ENCODE results near the gene CLCN6.
A peak's percentile ranks its signal among the peaks of the same experiment; 100 is the strongest.

CLCN6 gene

DNA sequence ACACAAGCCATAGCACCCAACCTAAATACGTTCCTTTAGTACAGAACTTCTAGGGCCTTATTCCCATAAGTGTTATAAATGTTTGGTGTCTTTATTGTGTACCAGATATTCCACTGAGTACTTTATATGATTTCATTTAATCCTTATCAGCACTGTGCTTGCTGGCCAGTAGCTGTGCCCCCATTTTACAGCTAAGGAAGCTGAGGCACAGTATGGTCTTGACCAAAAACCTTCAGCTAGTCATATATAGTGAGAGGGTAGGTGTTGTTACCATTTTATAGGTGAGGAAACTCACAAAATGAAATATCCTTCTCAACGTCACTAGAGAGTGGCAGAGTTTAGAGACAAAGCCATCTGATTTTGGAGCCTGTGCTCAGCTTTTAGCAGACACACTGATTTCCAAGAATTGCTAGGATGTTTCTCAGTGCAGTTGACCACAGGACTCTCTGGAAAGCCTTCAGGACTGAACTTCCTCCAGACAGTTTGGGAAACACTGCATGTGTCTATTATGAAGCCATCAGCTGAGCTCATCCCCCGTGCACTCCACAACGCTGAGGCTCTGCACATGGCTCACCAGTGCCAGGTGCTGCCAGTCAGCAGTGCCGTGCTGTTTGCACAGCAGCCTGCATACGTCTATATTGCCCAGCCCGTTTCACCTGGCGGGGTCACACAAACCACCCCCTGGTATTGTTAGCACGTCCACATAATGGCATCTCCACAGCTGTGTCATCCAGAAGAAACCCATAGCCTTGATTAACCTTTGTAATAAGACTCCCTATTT, 26.1 kb downstream of the CLCN6 start:
- DNase-seq (ENCODE audit: low read depth in 2 of 2): no peak

- no peak for DNase-seq (ENCODE audit: low read depth in 2 of 2)
Observed at GRCh38 chr1:11833497-11833896, 27.5 kb downstream of the CLCN6 start.

- DNase-seq (ENCODE audit: low read depth in 2 of 2): no peak
Observed at GRCh38 chr1:11833900-11834299, 27.9 kb downstream of the CLCN6 start.

GRCh38 chr1:11835441-11836225, 29.6 kb downstream of the CLCN6 start:
- DNase-seq (ENCODE audit: low read depth in 2 of 2): no peak

DNA sequence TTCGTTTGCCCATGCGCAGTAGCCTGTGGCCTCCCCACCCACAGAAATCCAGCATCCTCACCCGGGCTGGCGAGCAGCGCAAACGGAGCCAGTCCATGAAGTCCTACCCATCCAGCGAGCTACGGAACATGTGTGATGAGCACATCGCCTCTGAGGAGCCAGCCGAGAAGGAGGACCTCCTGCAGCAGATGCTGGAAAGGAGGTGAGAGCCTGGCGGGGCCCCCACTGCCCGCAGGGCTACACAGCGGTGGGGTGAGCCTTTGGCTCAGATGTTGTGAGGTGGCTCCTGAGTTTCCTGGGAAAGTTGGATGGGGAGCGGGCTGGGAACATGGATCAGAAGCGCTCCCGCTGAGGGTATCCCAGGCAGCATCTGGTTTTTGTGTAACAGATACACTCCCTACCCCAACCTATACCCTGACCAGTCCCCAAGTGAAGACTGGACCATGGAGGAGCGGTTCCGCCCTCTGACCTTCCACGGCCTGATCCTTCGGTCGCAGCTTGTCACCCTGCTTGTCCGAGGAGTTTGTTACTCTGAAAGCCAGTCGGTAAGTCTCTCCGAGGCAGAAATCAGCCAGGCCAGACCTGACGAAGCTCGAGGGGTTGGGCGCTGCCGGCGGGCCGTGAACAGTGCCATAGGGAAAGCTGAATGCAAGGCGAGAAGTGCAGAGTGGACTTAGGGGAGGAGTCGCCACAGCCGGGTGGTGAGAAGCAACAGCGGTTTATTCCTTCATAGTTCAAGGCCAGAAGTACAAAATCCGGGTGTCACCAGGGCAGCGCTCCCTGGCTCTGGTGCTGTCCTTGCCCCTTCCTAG, 31.2 kb downstream of the CLCN6 start:
- no peak for DNase-seq (ENCODE audit: low read depth in 2 of 2)

GRCh38 chr1:11837767-11838348, 31.9 kb downstream of the CLCN6 start:
- no peak for DNase-seq (ENCODE audit: low read depth in 2 of 2)

- DNase-seq (ENCODE audit: low read depth in 2 of 2): peak; percentile 52 to 65
Observed at GRCh38 chr1:11838349-11839272, 32.6 kb downstream of the CLCN6 start.

- DNase-seq (ENCODE audit: low read depth in 2 of 2): no peak
Observed at GRCh38 chr1:11839727-11840705, 34.0 kb downstream of the CLCN6 start.

- DNase-seq (ENCODE audit: low read depth in 2 of 2): no peak
Observed at GRCh38 chr1:11841245-11842153, 35.5 kb downstream of the CLCN6 start.

DNA sequence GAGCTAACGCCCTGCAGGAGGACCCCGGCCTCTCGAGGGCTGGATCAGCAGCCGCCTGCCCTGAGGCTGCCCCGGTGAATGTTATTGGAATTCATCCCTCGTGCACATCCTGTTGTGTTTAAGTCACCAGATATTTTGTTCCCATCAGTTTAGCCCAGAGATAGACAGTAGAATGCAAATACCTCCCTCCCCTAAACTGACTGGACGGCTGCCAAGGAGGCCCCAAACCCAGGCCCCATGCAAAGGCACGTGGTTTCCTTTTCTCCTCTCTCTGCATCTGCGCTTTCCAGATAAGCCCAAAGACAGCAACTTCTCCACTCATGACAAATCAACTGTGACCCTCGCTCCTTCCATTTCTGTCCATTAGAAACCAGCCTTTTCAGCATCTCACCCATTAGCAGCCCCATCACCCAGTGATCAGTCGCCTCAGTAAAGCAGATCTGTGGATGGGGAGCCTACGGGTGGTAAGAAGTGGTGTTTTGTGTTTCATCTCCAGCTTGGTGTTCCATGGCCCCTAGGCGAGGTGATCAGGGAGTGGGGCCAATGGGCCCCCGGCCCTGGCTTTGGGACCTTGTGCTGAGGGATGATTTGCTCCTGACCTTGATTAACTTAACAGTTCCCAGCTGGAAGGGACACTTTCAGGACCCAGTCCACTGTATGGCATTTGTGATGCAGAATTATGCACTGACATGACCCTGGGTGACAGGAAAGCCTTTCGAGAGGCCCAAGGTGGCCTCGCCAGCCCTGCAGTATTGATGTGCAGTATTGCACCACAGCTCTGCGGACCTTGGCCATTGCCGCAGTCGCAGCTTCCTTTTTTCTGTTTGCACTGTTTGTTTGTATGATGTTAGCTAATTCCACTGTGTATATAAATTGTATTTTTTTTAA, 36.4 kb downstream of the CLCN6 start:
- DNase-seq (ENCODE audit: low read depth in 2 of 2): no peak

GRCh38 chr1:11845641-11846335, 39.8 kb downstream of the CLCN6 start:
- DNase-seq (ENCODE audit: low read depth in 2 of 2): no peak

- no peak for DNase-seq (ENCODE audit: low read depth in 2 of 2)
Observed at GRCh38 chr1:11847667-11848372, 41.8 kb downstream of the CLCN6 start, which contains the start of gene NPPA. Gene NPPA (minus strand): TSS chr1:11847783. CDS start chr1:11847684, 99 bp downstream.

DNA sequence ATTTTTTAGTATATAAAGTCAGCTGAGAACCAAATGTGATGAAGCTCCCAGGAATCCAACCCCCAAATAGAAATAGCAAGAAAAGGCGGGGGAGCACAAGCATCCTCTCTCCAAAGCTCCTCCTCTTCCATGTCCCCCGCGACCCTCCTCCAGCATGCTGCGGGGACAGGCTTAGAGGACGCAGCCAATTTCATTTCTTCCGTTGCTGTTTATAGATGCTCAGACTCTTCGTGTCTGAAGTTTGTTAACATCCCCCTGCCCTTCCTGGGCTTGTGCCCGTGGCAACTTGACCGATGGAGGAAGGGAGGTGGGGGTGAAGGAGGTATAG, 42.3 kb downstream of the CLCN6 start:
- DNase-seq (ENCODE audit: low read depth in 2 of 2): no peak

DNA sequence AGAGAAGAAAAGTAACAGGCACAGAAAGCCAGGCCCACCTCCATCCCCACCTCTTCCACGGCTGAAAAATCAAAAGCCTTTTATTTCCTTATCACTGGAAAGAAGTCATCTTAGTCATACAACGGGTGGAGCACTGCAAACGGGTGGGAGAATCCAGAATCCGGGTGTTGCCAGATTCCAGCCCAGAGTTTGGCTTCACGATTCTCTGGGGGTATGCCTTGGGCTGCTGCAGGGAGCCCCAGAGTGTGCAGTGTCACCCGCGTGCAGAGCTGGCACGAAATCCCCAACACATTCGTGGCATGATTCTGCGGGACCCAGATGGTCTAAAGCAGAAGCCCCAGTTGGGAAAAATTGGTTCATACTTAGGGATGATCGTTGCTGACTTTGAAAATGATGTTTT, 44.2 kb downstream of the CLCN6 start:
- DNase-seq (ENCODE audit: low read depth in 2 of 2): no peak

GRCh38 chr1:11851180-11851579, 45.2 kb downstream of the CLCN6 start:
- DNase-seq (ENCODE audit: low read depth in 2 of 2): no peak

DNA sequence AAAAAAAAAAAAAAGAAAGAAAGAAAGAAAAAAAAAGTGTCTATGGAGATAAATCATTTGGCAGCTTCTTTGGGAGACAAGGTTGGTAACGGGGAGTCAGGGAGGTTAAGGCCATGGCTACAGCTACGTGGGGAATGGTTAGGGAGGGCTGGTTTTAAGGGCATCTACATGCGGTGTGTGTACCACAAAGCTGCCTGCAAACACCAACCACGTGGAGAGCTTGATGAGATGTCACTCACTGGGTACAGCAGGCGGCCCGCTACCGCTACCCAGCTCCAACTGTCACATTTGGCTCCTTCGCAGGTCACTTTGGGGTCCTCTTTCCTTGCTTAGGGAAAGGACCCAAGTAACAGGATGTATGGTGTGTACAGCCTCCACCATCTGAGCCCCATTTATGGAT, 48.5 kb downstream of the CLCN6 start:
- DNase-seq (ENCODE audit: low read depth in 2 of 2): no peak
